Measurements from ENCODE around the gene TMEM18.

TMEM18 gene

GRCh38 chr2:650343-651310, 26.6 kb downstream of the TMEM18 start:
- DNase-seq, result no peak

GRCh38 chr2:649426-650342, 27.5 kb downstream of the TMEM18 start:
- DNase-seq, result no peak

GRCh38 chr2:648476-649424, 28.5 kb downstream of the TMEM18 start:
- no peak for DNase-seq

GRCh38 chr2:647691-648231, 29.4 kb downstream of the TMEM18 start:
- DNase-seq, result no peak

GRCh38 chr2:647003-647560, 30.1 kb downstream of the TMEM18 start:
- no peak for DNase-seq

GRCh38 chr2:644871-645270, 32.3 kb downstream of the TMEM18 start:
- DNase-seq, result no peak

GRCh38 chr2:643761-644160, 33.4 kb downstream of the TMEM18 start:
- no peak for DNase-seq

- no peak for DNase-seq
Measured at GRCh38 chr2:643334-643733, 33.9 kb downstream of the TMEM18 start.

- no peak for DNase-seq
Measured at GRCh38 chr2:641872-642815, 35.1 kb downstream of the TMEM18 start.

GRCh38 chr2:641164-641871, 35.9 kb downstream of the TMEM18 start:
- DNase-seq, result no peak

- no peak for DNase-seq
Measured at GRCh38 chr2:639703-640102, 37.5 kb downstream of the TMEM18 start.

- no peak for DNase-seq
Measured at GRCh38 chr2:637804-638203, 39.4 kb downstream of the TMEM18 start.

- no peak for DNase-seq
Measured at GRCh38 chr2:637406-637776, 39.8 kb downstream of the TMEM18 start.

- DNase-seq, result no peak
Measured at GRCh38 chr2:636641-637405, 40.4 kb downstream of the TMEM18 start.

GRCh38 chr2:635687-636621, 41.3 kb downstream of the TMEM18 start:
- DNase-seq, result no peak

- DNase-seq, result no peak
Measured at GRCh38 chr2:634636-635388, 42.4 kb downstream of the TMEM18 start.

GRCh38 chr2:634041-634440, 43.2 kb downstream of the TMEM18 start:
- no peak for DNase-seq
